DMS153 (cell line): ENCODE data around the gene HCFC1.
"Not testable (repeated sequence)": the region's sequence is repeated elsewhere in the genome, so short reads cannot be mapped to it uniquely, and the experiment has no call there.

Experiments
- DNase-seq: peaks from one replicate; lab custom pipeline; 2025; lab: John Stamatoyannopoulos, UW

The HCFC1 gene

DNA sequence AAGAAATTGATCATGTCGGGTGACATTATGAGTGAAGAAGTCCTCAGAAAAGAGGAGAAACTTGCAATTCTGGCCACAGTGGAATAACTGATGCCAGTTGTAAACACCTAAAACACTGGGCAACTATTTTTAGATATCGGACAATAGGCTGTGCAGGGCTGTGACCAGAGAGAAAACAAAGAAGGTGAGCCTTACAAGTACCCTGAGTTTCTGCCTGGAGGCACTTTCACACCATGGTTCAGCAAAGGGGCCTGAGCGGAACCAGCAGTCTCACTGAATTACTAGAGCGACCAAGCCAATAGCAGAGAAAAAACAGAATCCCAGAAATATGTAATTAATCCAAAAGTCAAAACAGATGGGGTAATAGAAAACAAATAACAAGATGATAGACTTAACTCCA is 36.9 kb upstream of the HCFC1 start:
- DNase-seq: no peak

- no peak for DNase-seq
These were observed 35.3 kb upstream of the HCFC1 start for GRCh38 chrX:154006947-154007346.

DNA sequence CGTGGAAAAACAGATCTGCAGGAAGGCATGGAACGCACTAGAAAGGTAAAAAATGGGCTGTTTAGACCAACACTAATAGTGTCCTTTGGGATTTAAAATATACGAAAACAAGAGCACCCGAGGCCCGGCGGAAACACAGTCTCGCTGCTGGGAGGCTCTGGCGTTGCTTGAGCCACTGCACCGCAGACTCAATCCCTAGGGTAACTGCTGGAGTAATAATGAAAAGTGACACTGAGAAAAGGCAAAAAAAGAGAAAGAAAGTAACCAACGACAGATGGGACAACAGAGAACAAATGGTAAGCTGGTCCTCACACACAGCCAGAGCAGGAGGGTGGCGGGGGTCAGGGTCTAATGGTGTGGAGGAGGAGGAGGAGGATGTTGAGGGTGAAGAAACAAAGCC is 32.7 kb upstream of the HCFC1 start:
- DNase-seq: no peak

DNA sequence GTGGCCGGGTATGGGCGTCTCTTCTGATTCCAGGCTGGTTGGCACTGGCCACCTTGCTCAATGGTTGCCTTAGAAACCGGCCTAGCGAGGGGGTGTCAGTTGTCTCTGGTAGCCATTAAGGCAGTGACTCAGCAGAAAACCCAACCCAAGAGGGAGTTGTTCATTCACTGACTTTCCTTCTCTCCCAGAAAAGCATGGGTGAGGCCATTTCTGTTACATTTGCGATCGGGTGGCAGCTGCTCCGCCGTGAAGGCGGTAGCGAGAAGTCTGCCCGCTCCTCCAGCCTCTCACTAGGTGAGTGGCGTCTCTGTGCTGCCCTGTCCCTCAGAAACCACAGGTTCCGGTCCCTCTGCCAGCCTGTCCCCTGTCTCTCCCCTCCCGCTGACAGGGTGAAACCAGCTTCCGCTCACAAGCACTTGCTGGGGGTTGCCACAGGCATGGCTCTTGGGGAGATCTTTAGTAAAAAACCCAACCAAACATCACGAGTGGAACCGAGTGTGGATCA is 30.6 kb upstream of the HCFC1 start:
- peak; percentile 41 for DNase-seq

DNA sequence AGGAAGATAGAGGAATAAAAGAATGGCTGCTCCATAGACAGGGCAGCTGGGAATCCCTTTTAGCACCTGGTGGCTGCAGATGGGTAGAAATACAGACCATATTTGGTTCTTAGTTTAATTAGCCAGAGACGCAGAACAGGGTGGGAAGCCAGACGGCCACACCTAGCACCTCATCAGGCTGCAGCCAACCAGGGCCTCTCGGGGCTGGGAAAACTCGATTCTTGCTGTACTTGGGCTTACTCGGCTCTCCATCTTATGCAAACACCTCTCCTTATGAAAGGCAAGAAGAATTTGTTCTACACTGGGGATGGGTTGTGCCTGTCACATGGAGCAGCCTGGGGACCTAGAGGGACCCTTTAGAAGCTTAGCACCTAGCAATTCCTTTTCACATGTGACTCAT is 28.4 kb upstream of the HCFC1 start:
- no peak for DNase-seq

DNA sequence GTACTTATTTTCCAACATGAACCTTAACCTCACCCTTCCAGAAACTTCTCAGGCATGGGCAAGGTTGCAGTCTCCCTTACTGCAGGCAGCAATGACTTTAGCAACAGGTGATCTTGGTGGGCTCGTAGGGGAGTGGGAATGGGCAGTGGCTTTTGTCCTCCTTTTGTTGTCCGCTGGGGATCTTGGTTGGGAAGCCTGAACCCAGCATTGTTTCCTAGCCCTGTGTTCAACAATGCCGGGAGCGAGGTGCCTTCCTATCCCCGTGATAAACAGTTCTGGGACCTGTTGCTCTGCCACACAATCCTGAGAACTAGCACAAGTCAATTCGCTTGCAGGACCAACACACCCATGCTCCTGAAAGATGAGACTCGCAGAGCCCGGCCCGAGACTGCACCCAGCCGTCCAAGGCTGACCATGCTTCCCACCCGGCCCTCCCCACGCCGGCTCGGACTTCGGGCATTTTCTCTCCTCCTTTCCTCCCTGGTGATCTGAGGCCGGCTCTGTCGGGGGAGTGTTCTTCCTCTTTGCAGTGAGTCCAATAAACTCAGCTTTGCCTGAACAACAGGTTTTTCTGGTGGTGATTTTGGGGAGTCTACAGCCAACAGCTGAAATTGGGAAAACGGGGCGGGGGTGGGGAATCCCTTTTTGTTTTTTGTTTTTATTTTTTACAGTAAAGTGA is 27.9 kb upstream of the HCFC1 start:
- no peak for DNase-seq

DNA sequence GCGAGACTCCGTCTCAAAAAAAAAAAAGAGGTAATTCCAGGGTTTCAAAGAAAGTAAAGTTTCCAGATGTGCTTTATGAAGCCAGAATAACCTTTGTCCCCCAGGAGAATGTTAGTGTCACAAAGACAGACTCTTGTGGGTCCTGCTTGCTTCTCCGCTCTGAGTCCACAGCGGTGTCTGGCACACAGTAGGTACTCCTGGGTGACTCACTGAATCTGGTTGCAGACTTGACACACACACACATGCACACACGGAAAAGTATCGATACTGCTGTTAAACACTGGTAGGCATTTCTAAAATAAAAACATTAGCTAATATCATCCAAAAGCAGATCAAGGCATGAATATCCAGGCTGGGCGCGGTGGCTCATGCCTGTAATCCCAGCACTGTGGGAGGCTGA is 23.9 kb upstream of the HCFC1 start:
- no peak for DNase-seq

DNA sequence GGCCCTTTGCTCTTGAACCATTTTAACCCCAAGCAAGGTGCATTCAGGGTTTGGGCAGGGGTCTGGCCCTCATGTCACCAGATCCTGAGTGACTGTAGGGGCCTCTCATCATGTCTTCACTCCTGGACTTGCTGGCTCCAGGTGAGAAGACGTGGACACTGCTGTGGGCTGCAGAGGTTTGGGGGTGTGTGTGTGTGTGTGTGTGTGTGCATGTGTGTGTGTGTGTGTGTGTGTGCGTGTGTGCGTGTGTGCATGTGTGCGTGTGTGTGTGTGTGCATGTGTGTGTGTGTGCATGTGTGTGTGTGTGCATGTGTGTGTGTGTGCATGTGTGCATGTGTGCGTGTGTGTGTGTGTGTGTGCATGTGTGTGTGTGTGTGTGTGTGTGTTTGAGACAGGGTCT is 22.8 kb upstream of the HCFC1 start:
- DNase-seq: not testable (repeated sequence)

GRCh38 chrX:153993978-153994377 is 22.4 kb upstream of the HCFC1 start:
- DNase-seq: no peak

DNA sequence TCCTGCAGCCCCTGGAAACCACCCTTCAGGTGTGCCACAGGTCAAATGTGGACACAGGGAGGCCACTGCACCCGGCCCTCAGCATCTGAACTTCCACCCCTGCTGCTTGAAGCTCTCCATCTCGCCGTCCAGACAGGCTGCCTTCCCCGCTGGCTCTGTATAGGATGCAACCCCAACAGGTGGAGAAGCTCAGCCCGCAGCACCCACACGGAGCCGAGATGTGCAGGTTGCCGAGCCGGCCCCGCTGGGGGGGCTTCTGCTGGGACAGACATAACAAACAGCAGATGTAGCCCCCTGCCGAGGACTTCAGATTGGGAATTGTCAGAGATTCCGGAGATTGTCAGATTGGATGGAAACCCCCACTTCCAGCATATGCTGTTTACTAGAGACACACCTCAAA is 21.5 kb upstream of the HCFC1 start:
- no peak for DNase-seq

GRCh38 chrX:153992180-153992579 is 20.6 kb upstream of the HCFC1 start:
- no peak for DNase-seq

GRCh38 chrX:153991013-153991580 is 19.5 kb upstream of the HCFC1 start:
- no peak for DNase-seq

- no peak for DNase-seq
These were observed 18.5 kb upstream of the HCFC1 start for GRCh38 chrX:153989973-153990655.

DNA sequence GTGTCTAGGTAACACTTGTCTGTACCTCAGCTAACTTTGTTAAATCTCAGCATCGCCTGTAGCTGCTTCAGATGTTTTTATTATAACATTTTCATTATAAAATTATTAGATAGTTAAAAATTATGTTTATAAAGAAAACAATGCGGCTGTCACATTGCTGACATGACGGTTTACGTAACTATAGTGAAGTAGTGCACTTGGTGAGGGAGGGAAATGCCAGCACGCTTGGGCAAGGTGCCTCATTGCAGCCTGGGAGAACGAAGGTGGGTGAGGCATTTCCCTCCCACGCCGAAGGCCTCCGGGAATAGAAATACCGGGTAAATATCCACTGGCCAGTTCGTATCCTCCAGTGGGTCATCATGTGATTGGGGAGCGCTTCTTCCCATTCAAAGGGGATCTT is 16.9 kb upstream of the HCFC1 start:
- DNase-seq: no peak

DNA sequence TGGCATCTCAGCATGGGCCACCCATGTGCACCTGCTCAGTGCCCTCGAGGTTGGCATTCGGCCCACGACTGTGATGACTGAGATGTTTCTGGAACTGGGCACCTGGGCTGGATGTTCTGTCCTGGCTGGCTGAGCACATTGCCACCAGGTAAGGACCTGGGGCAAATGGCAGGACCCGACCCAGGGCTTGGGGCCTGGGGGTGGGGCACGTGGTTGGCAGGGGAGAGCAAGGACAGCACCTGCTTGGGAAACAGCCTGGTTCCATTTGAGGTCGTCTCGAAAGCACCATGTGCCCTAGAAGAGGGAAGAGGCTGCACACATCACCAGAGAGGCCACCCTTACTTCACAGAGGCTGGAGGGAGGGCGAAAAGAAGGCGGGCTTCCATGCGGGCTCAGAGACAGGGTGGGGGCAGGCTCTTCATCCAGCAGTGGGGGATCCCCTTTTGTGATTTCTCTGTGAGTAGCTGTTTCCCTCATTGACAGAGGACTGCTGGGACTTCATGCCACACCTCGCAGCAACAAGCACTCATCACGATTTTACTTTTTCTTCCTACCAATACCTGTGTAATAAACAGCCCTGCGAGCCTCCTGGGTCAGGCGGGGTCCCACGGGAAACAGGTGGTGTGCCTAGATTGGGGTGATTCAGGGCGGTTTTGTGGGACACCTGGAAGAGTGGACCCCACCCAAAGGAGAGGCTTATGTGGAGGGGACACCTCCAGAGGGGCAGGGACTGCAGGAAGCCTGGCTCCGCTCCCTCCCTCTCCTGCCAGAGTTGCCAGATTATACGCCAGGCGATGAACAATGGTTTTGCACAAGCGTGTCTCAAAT is 12.9 kb upstream of the HCFC1 start:
- no peak for DNase-seq

- DNase-seq: no peak
These were observed 11.7 kb upstream of the HCFC1 start for GRCh38 chrX:153983321-153983801.

DNA sequence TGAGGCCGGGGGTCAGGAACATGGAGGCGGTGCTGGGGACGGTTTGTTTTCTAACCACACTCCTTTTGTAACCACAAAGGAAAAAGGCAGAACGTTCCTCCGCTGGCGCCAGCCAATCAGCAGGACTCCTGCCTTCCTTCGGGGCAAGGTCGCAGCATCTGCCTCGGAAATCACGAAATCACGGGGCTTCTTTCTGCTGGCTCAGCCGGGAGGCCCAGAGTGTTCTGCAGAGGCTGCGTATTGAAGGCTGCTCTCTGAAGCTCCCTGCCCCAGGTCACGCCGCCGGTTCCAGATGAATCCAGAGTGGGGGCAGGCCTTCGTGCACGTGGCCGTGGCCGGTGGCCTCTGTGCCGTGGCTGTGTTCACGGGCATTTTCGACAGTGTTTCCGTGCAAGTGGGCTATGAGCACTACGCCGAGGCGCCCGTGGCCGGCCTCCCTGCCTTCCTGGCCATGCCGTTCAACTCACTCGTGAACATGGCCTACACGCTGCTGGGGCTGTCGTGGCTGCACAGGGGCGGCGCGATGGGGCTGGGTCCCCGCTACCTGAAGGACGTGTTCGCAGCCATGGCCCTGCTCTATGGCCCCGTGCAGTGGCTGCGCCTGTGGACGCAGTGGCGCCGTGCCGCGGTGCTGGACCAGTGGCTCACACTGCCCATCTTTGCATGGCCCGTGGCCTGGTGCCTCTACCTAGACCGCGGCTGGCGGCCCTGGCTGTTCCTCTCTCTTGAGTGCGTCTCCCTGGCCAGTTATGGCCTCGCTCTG is 10.3 kb upstream of the HCFC1 start:
- no peak for DNase-seq

- DNase-seq: no peak
These were observed 9.6 kb upstream of the HCFC1 start for GRCh38 chrX:153981231-153981630.

DNA sequence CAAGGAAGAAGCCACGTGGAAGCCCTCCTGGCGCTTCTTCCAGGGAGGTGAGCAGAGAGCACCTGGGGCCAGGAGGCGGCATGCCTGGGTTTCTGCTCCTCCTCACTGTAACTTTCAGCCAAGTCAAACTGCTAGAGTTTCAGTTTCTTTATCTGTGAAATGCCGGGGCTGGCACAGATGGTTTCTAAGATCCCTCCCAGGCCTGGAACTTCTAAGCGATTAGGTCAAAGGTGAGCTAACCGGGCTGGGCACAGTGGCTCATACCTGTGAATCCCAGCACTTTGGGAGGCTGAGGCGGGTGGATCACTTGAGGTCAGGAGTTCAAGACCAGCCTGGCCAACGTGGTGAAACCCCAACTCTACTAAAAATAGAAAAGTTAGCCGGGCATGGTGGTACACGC is 8.8 kb upstream of the HCFC1 start:
- DNase-seq: not testable (repeated sequence)

GRCh38 chrX:153974726-153975286 is 3.2 kb upstream of the HCFC1 start:
- DNase-seq: no peak

DNA sequence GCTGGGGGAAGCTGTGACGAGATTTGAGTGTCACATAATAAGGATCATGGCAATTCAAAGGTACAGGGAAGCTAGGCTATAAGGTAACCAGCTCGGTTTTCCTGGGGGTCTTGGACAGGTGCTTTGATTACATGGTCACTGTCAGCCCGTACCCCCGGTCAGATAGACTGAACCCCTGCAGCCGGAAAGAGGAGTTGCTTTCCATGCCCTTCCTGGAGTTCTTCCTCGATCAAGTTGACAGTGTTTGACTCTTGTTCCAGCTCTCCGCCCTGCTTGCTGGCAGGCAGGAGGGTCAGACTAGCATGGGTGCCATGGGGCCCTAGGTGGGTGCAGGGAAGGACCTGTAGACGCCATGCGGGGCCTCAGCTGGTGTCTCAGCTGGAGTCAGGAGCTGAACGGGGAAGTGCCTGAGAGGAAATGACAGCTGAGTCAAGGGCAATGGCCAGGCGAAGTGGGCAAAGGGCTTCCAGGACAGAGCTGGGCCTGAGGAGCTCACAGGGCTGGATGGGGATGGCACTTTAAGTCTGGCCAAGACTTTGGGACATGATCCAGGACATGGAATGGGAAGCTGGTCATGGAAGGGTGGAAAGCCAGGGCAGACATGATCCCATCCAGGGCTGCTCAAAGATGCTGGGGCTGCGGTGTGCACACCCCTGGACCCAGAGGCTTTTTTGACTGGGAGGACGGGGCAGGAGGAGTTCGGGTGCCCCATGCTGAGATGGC is 2.5 kb upstream of the HCFC1 start:
- DNase-seq: no peak
